AG10803 (cell line): ENCODE measurements around the gene PLA2G12A.

Source experiments
- DNase-seq: peaks from one replicate; pipeline ENCODE4 v3.0.0; 2010; ENCODE audit warnings: low read depth
- H3K4me3 ChIP-seq: 2 replicates; pipeline ENCODE4 v1.5.1; 2011; ENCODE audit warnings: mild to moderate bottlenecking, low read length, control low read depth
- TF ChIP-seq, protein P1 (sequence below): conservative IDR thresholded peaks from 2 replicates; pipeline ENCODE4 v1.5.1; 2011; ENCODE audit warnings: mild to moderate bottlenecking, low read length, control low read depth, inconsistent platforms

Gene PLA2G12A

GRCh38 chr4:109708990-109709389 is 20.9 kb downstream of the PLA2G12A start:
- H3K4me3 ChIP-seq, result no peak overlapping the region
- DNase-seq, result no peak
- TF ChIP-seq, protein P1, sequence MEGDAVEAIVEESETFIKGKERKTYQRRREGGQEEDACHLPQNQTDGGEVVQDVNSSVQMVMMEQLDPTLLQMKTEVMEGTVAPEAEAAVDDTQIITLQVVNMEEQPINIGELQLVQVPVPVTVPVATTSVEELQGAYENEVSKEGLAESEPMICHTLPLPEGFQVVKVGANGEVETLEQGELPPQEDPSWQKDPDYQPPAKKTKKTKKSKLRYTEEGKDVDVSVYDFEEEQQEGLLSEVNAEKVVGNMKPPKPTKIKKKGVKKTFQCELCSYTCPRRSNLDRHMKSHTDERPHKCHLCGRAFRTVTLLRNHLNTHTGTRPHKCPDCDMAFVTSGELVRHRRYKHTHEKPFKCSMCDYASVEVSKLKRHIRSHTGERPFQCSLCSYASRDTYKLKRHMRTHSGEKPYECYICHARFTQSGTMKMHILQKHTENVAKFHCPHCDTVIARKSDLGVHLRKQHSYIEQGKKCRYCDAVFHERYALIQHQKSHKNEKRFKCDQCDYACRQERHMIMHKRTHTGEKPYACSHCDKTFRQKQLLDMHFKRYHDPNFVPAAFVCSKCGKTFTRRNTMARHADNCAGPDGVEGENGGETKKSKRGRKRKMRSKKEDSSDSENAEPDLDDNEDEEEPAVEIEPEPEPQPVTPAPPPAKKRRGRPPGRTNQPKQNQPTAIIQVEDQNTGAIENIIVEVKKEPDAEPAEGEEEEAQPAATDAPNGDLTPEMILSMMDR, result no peak

DNA sequence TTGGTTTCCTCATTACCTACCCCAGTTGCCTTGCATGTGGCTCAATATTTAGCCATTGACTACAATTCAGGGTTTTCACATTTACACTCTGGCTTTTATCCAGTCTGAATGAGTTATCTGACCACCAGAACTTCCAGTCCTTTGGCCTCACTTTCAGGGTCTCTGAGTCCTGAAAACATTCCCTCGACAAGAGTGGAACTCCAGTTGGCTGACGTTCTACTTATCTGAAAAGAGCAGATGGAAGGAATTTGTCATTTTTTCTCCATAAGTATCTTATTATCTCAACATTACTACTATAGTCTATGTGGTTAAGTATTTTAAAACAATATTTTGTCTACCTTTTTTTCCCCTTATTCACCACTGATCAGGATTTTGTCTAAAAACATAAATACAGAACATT is 21.4 kb downstream of the PLA2G12A start:
- TF ChIP-seq, protein P1, result no peak
- no peak overlapping the region for H3K4me3 ChIP-seq
- DNase-seq, result no peak

DNA sequence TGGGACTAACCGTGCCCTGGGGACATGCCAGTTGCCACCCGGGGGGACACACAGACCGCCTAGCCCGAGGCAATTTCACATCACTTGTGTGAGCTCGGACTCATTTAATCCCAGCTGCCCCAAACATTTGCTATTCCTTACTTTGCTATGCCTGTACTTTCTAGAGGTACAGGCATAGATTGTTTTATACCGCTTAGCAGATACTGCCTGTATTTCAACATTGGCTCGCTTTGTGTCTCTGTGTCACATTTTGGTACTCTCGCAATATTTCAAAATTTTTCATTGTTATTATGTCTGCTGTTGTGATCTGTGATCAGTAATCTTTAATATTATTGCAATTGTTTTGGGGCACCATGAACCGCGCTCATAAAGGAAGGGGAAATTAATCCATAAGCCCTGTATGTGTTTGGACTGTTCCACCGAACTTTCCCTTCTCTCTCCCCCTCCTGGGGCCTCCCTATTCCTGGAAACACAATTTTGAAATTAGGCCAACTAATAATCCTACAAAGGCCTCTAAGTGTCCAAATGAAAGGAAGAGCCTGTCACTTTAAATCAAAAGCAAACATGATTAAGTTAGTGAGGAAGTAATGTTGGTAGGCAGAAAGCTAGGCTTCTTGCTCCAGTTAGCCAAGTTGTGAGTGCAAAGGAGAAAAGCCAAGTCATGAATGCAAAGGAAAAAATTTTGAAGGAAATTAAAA is 26.1 kb downstream of the PLA2G12A start:
- TF ChIP-seq, protein P1, result no peak
- DNase-seq, result no peak
- H3K4me3 ChIP-seq, result peak overlapping the region; percentile 83

GRCh38 chr4:109702950-109703663 is 26.8 kb downstream of the PLA2G12A start, which contains the start of gene CASP6:
TSS of gene CASP6 (minus strand) at chr4:109703445. CDS start at chr4:109703395, 50 bp downstream.
- DNase-seq, result peak; percentile 69
- H3K4me3 ChIP-seq, result peak within 1 kb of the TSS; percentile 83
- TF ChIP-seq, protein P1, result peak; percentile 65

DNA sequence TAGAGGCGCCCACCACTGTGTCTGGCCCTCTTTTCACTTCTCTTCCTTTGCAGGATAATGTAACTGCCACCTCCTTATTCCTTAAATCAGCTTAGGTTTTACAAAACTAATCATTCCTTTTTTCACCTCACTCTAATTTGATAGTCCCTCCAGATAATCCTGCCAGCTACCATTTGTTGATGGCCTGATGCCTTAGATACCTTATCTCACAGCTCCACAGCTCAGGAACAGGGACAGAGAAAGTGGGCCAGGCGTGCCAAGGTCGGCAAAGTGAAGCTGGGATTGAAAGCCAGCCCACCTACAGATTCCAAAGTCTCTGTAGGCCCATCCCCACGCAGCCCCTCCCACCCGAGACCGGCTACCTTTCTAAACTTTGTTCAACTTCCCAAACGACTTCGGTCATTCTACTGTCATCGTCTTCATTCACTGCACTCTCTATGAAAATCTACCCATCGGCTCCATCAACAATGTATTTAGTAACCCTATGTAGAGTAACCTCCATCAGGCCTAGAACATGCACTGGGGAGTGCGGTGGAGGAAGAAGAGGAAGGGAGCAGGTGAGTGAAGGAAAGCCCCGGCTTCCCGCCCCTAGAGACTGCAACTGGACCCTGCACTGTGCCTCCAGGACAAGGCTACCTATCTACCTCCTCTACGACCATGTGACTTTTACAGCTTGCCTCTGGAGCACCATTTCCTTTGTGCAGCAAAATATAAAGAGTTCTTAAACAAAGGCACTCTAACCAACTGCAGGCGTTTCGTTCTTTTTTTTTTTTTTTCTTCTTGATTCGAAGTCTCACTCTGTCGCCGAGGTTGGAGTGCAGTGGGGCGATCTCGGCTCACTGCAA is 28.1 kb downstream of the PLA2G12A start:
- no peak for DNase-seq
- peak overlapping the region; percentile 83 for H3K4me3 ChIP-seq
- TF ChIP-seq, protein P1, result no peak

DNA sequence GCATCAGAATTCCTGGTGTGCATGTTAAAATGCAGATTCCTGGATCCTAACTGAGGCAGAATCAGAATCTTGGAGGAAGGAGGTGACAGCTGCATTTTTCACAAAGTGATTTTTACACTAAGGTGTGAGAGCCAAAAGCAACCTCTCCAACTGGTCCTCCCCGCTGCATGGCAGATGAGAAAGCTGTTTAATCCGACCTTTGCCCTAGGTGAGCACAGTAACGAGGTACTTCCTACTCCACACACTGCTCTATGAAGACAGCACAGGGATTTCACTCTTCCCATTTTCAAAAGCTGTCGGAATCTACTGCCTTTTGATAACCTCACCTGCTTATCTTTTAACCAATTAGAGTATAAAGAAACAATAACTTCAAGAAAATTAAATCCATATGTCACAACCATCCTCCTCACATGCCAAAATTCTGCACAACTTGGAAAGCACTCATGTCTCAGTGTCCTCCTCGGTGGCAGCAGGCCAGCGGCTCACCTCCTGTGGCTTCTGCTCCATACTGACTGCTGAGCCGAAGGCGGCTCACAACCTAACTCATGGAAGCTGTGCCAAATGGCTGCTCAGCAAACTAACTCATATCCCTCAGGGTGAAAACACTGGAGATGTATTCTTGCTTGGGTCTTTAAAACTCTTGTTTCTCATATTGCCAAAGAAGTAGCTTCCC is 30.2 kb downstream of the PLA2G12A start:
- DNase-seq, result no peak
- no peak overlapping the region for H3K4me3 ChIP-seq
- TF ChIP-seq, protein P1, result no peak
